Keratinocyte (primary cell): ENCODE data around the gene FHIT.

Source experiments
- CTCF ChIP-seq, 3 experiments: IDR thresholded peaks in 1 of 3; conservative IDR thresholded peaks in 1 of 3; optimal IDR thresholded peaks in 1 of 3; 2 replicates in 2 of 3; 3 replicates in 1 of 3; pipeline versions ENCODE3 to v1.5.1; 2011; ENCODE audit warnings: low read length in 3 of 3, mild to moderate bottlenecking in 3 of 3, moderate library complexity in 2 of 3, control low read depth in 1 of 3, inconsistent platforms in 1 of 3; ENCODE audit not compliant: insufficient read depth in 2 of 3; ENCODE audit errors: extremely low read depth in 1 of 3
- EZH2 ChIP-seq: IDR thresholded peaks from one replicate; pipeline ENCODE4 v1.6.1; 2012; ENCODE audit warnings: inconsistent platforms, mild to moderate bottlenecking, low read length, moderate library complexity

GRCh38 chr3:60182697-60183096 is 1068.6 kb downstream of the FHIT start:
- TF ChIP-seq EZH2, result no peak
- no peak for TF ChIP-seq CTCF (optimal IDR thresholded peaks at IDR 0.05 in 1 of 3, IDR thresholded peaks at IDR 0.05 in 1 of 3, conservative IDR thresholded peaks at IDR 0.05 in 1 of 3; ENCODE audit: extremely low read depth in 1 of 3, insufficient read depth in 2 of 3, low read length in 3 of 3)
